K562 (cell line): ENCODE measurements around the gene MAGEL2. TPM values are rescaled to one million over a fixed set of nuclear protein-coding genes. Genes with fewer than 3 reads are reported as not detected.

Experiments used
- ATAC-seq: fragments of 200-7000 bp; cut with Tn5 transposase; 3 replicates; pipeline ENCODE4 v1.9.1; 2020; ENCODE audit warnings: moderate library complexity
- BruUV-seq: library from RNA; stranded (reverse); fragments of 400-500 nt; replicated peaks from 2 replicates; lab custom pipeline; 2021; lab: Mats Ljungman, UMichigan
- CTCF ChIA-PET: fragments of 300-600 bp; formaldehyde crosslinking; extraction: SDS; loops from one replicate; lab custom pipeline; 2021; ENCODE audit warnings: low intra/inter-chr PET ratio; lab: Yijun Ruan, JAX
- POLR2A ChIA-PET: fragments of 300-600, 350-650 bp; sonication (Branson Sonifier 250); formaldehyde crosslinking; extraction: SDS; loops from one replicate; lab custom pipeline; 2021; ENCODE audit warnings: antibody characterized with exemption, inconsistent platforms; lab: Yijun Ruan, JAX
- DNase-seq, 4 experiments: peaks; one replicate each; pipeline versions ENCODE4 v3.0.0 to v3.0.0-alpha.2; 2011 to 2018; ENCODE audit warnings: low spot score in 3 of 4, mixed read lengths in 3 of 4; ENCODE audit errors: extremely low read depth in 1 of 4
- FAIRE-seq: peaks from 2 replicates; lab custom pipeline; 2011; peaks lifted over from hg19 to GRCh38; lab: Jason Lieb, UNC
- H2AFZ ChIP-seq: 2 replicates; pipeline ENCODE4 v1.6.0; 2011; ENCODE audit warnings: low read depth, low read length, control low read depth, inconsistent platforms
- H3K27ac ChIP-seq: fragments of 200-600 bp; 3 replicates; pipeline ENCODE4 v1.8.0; 2011; ENCODE audit warnings: low read depth, mild to moderate bottlenecking, control low read depth, inconsistent platforms, low read length, moderate library complexity, mixed read lengths; ENCODE audit errors: extremely low read depth
- H3K27me3 ChIP-seq, 2 experiments: fragments of 300-600 bp in 1 of 2; 2 replicates in 1 of 2; 3 replicates in 1 of 2; pipeline versions ENCODE4 v1.6.0 to v1.8.0; 2011; ENCODE audit warnings: inconsistent platforms in 2 of 2, low read length in 2 of 2, mild to moderate bottlenecking in 1 of 2, mixed read lengths in 1 of 2, moderate library complexity in 1 of 2; ENCODE audit not compliant: control insufficient read depth in 2 of 2, insufficient read depth in 2 of 2
- H3K36me3 ChIP-seq: fragments of 300-600 bp; 3 replicates; pipeline ENCODE4 v1.8.0; 2011; ENCODE audit warnings: mild to moderate bottlenecking, low read length, inconsistent platforms; ENCODE audit not compliant: control insufficient read depth, insufficient read depth
- H3K4me1 ChIP-seq, 2 experiments: fragments of 200-600 bp in 1 of 2; replicated peaks in 1 of 2; 2 replicates in 1 of 2; 3 replicates in 1 of 2; pipeline versions ENCODE4 v1.5.1 to v1.8.0; 2011; ENCODE audit warnings: inconsistent platforms in 2 of 2, low read length in 2 of 2, mild to moderate bottlenecking in 1 of 2, mixed read lengths in 1 of 2, moderate library complexity in 1 of 2; ENCODE audit not compliant: control insufficient read depth in 2 of 2, insufficient read depth in 2 of 2
- H3K4me2 ChIP-seq: 2 replicates; pipeline ENCODE4 v1.6.1; 2011; ENCODE audit warnings: low read length, control low read depth, inconsistent platforms, mixed read lengths; ENCODE audit not compliant: insufficient read depth
- H3K4me3 ChIP-seq: fragments of 200-600 bp; sonication (generic), shearing (Covaris generic); 2 replicates; pipeline ENCODE4 v1.5.1; 2016; ENCODE audit warnings: control low read depth, inconsistent platforms
- H3K79me2 ChIP-seq: fragments of 200-600 bp; 3 replicates; pipeline ENCODE4 v1.8.0; 2011; ENCODE audit warnings: low read length, inconsistent platforms; ENCODE audit not compliant: control insufficient read depth, insufficient read depth
- H3K9ac ChIP-seq, 2 experiments: 2 replicates each; pipeline versions ENCODE4 v1.6.0 to v1.6.1; 2011; ENCODE audit warnings: low read depth in 2 of 2, low read length in 2 of 2, control low read depth in 1 of 2, inconsistent platforms in 1 of 2, mild to moderate bottlenecking in 1 of 2, mixed read lengths in 1 of 2; ENCODE audit not compliant: insufficient read depth in 1 of 2
- H3K9me1 ChIP-seq: one replicate; pipeline ENCODE4 v1.6.0; 2011; ENCODE audit warnings: inconsistent platforms, mild to moderate bottlenecking, low read length, moderate library complexity; ENCODE audit not compliant: control insufficient read depth, insufficient read depth
- H3K9me3 ChIP-seq: replicated peaks from 2 replicates; pipeline ENCODE4 v1.5.1; 2011; ENCODE audit warnings: low read depth, low read length, inconsistent platforms; ENCODE audit not compliant: control insufficient read depth, insufficient read depth
- H4K20me1 ChIP-seq: replicated peaks from 2 replicates; pipeline ENCODE4 v1.6.1; 2011; ENCODE audit warnings: low read length, inconsistent platforms, mixed read lengths; ENCODE audit not compliant: control insufficient read depth, insufficient read depth
- CLOCK ChIP-seq: fragments of 250-450 bp; sonication (Bioruptor Pico); IDR thresholded peaks from 2 replicates; pipeline ENCODE4 v1.4.0; 2020; ENCODE audit warnings: mild to moderate bottlenecking, moderate library complexity, borderline replicate concordance
- CTCF ChIP-seq, 3 experiments: IDR thresholded peaks in 2 of 3; conservative IDR thresholded peaks in 1 of 3; 2 replicates each; pipeline ENCODE4 v1.5.1; 2011 to 2012; ENCODE audit warnings: low read length in 3 of 3, mild to moderate bottlenecking in 3 of 3, control low read depth in 2 of 3, improper control_type of control experiment in 1 of 3, inconsistent platforms in 1 of 3, low read depth in 1 of 3, mixed read lengths in 1 of 3, moderate library complexity in 1 of 3; ENCODE audit not compliant: insufficient read depth in 2 of 3
- MAZ ChIP-seq, 2 experiments: fragments of 450-650 bp in 1 of 2; sonication (generic) in 1 of 2; formaldehyde crosslinking; IDR thresholded peaks in 1 of 2; conservative IDR thresholded peaks in 1 of 2; 2 replicates each; pipeline versions ENCODE4 v1.4.0 to v1.5.0; 2020; ENCODE audit warnings: mild to moderate bottlenecking in 1 of 2, missing genetic modification reagents in 1 of 2
- PCBP2 ChIP-seq: fragments of 200-400 bp; formaldehyde crosslinking; IDR thresholded peaks from 2 replicates; pipeline ENCODE4 v1.6.1; 2018; ENCODE audit warnings: low read length, low read depth, mild to moderate bottlenecking, moderate library complexity; ENCODE audit not compliant: poor library complexity, severe bottlenecking
- WGBS: fragments of 100-300 bp; shearing (Covaris generic); methylation state at CpG from one replicate; pipeline ENCODE4 v1.1.6; 2016; ENCODE audit warnings: low coverage, mixed read lengths; ENCODE audit not compliant: insufficient coverage; ENCODE audit errors: missing lambda C conversion rate; 5-methylcytosine and 5-hydroxymethylcytosine counted together
- in situ Hi-C: fragments of 300-500 bp; cut with MboI; formaldehyde crosslinking; loops from 4 replicates; pipeline ENCODE4 v1.15.0; 2018; ENCODE audit warnings: inconsistent platforms, mixed read lengths
- intact Hi-C: fragments of 100-400 bp; cut with micrococcal nuclease; formaldehyde crosslinking; loops from 2 replicates; pipeline ENCODE4 v1.14.2; 2022
- polyA plus RNA-seq, 8 experiments: library from polyadenylated mRNA; depleted of rRNA in 4 of 8; stranded (reverse) in 5 of 8; unstranded in 3 of 8; fragments of >200 nt; fragmentation: Nextera tagmentation in 2 of 8; fragmentation: Illumina TruSeq in 1 of 8; extraction: Ambion mirVana in 2 of 8; extraction: Trizol in 1 of 8; gene quantifications; 2 replicates each; pipeline versions ENCODE4 v1.2.1 to v1.2.3, GENCODE V29; 2011 to 2014; ENCODE audit warnings: inconsistent platforms in 1 of 8, missing spikeins in 1 of 8
- total RNA-seq, 7 experiments: library from RNA; depleted of rRNA in 6 of 7; stranded (reverse); fragments of >200 nt in 6 of 7; fragmentation: Illumina TruSeq in 2 of 7; extraction: Trizol in 2 of 7; gene quantifications; 2 replicates each; pipeline versions ENCODE4 v1.2.1 to v1.2.3, GENCODE V29; 2011 to 2021; ENCODE audit warnings: low replicate concordance in 1 of 7
- TF ChIP-seq, protein P1 (sequence below): IDR thresholded peaks from 3 replicates; pipeline ENCODE4 v1.6.1; 2011; ENCODE audit warnings: borderline replicate concordance, mild to moderate bottlenecking, moderate library complexity; ENCODE audit not compliant: insufficient read length; ENCODE audit errors: extremely low read depth

The MAGEL2 gene
- total and polyA plus RNA-seq, 9 of the 15 experiments (the other 6 are each of a cell fraction or from before 2014, with no cell fraction given) = not detected

- no peak overlapping the region for H3K9ac ChIP-seq
- no peaks in the 10 kb centered on the region for H3K9me1 ChIP-seq
- ChIA-PET CTCF (interaction anchor here (0.5 to 1.5 kb wide), 9 partner anchors 176 to 1859 kb away, joined by 3 to 7 read pairs (median 3); no protein-coding TSS in a partner anchor), POLR2A (no interaction called here)
- 1% methylated on average over 12 of the region's 13 CpGs for WGBS
- no peak overlapping the region for H2AFZ ChIP-seq
- H3K9me3 ChIP-seq = no peaks in the 10 kb centered on the region
- DNase-seq (peak; percentile 71 to 79 (median 76)), FAIRE-seq (peak; percentile 95), ATAC-seq (peak; percentile 93)
- no peak overlapping the region for H3K4me2 ChIP-seq
- H3K4me1 ChIP-seq = peaks cover 0 to 15% of the 10 kb centered on the region in 2 experiments; a peak in 2 of 5 replicates
- no peak overlapping the region for H3K27ac ChIP-seq
- H4K20me1 ChIP-seq = no peaks in the 10 kb centered on the region
- no peaks in the 10 kb centered on the region for H3K36me3 ChIP-seq
- BruUV-seq = no TSS peak
- H3K27me3 ChIP-seq = peaks cover 3 to 26% of the 10 kb centered on the region in 2 experiments; a peak in 4 of 5 replicates
- H3K4me3 ChIP-seq = no peak overlapping the region
- intact Hi-C loops (loop anchor here (2.0 to 10.0 kb wide), 3 partner anchors 214 to 1862 kb away; no protein-coding TSS in a partner anchor), in situ Hi-C loops (loop anchor here (10.0 kb wide), 1 partner anchor 222 kb away; no protein-coding TSS in a partner anchor)
- H3K79me2 ChIP-seq = no peaks in the 10 kb centered on the region
- TF ChIP-seq CTCF (IDR thresholded peaks at IDR 0.05 in 2 of 3, conservative IDR thresholded peaks at IDR 0.05 in 1 of 3; ENCODE audit: insufficient read depth in 2 of 3, low read depth in 1 of 3, low read length in 3 of 3) (peak; percentile 86 to 95 (median 88)), PCBP2 (no peak), CLOCK (no peak), MAZ (CRISPR knock-in tag; conservative IDR thresholded peaks at IDR 0.05 in 1 of 2, IDR thresholded peaks at IDR 0.05 in 1 of 2) (peak in 1 of 2 experiments; percentile 33; a peak in 1 of 4 replicates)
- TF ChIP-seq, protein P1, sequence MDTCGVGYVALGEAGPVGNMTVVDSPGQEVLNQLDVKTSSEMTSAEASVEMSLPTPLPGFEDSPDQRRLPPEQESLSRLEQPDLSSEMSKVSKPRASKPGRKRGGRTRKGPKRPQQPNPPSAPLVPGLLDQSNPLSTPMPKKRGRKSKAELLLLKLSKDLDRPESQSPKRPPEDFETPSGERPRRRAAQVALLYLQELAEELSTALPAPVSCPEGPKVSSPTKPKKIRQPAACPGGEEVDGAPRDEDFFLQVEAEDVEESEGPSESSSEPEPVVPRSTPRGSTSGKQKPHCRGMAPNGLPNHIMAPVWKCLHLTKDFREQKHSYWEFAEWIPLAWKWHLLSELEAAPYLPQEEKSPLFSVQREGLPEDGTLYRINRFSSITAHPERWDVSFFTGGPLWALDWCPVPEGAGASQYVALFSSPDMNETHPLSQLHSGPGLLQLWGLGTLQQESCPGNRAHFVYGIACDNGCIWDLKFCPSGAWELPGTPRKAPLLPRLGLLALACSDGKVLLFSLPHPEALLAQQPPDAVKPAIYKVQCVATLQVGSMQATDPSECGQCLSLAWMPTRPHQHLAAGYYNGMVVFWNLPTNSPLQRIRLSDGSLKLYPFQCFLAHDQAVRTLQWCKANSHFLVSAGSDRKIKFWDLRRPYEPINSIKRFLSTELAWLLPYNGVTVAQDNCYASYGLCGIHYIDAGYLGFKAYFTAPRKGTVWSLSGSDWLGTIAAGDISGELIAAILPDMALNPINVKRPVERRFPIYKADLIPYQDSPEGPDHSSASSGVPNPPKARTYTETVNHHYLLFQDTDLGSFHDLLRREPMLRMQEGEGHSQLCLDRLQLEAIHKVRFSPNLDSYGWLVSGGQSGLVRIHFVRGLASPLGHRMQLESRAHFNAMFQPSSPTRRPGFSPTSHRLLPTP = no peak
These were observed 5.1 kb downstream of the MAGEL2 start for GRCh38 chr15:23642413-23643044.
